Mesendoderm (in vitro differentiated cells): ENCODE results near the gene TTC29.
"Not testable (repeated sequence)": the region's sequence is repeated elsewhere in the genome, so short reads cannot be mapped to it uniquely, and the experiment has no call there.

Experiments used
- DNase-seq: peaks from one replicate; pipeline ENCODE4 v3.0.0; 2013
- H2AK5ac ChIP-seq: 2 replicates; pipeline ENCODE4 v1.6.1; 2013; ENCODE audit warnings: low read length, inconsistent platforms
- H2BK120ac ChIP-seq: 2 replicates; pipeline ENCODE4 v1.6.1; 2013; ENCODE audit warnings: low read depth, mild to moderate bottlenecking, low read length, moderate library complexity, mixed read lengths
- H2BK15ac ChIP-seq: replicated peaks from 2 replicates; pipeline ENCODE4 v1.6.1; 2013; ENCODE audit warnings: low read depth, mild to moderate bottlenecking, moderate library complexity
- H2BK5ac ChIP-seq: 2 replicates; pipeline ENCODE4 v1.6.1; 2013; ENCODE audit warnings: low read length, inconsistent platforms
- H3K18ac ChIP-seq: 2 replicates; pipeline ENCODE4 v1.6.1; 2013; ENCODE audit warnings: mild to moderate bottlenecking, low read length, mixed read lengths
- H3K23ac ChIP-seq: one replicate; pipeline ENCODE4 v1.6.1; 2013; ENCODE audit warnings: low read length
- H3K27ac ChIP-seq: 2 replicates; pipeline ENCODE4 v1.5.1; 2013; ENCODE audit warnings: low read depth, mild to moderate bottlenecking, inconsistent platforms, low read length, moderate library complexity
- H3K27me3 ChIP-seq: 2 replicates; pipeline ENCODE4 v1.6.1; 2013; ENCODE audit warnings: low read length, control low read depth, mild to moderate bottlenecking, inconsistent platforms; ENCODE audit not compliant: insufficient read depth, poor library complexity
- H3K36me3 ChIP-seq: 2 replicates; pipeline ENCODE4 v1.6.1; 2013; ENCODE audit warnings: low read length, inconsistent platforms; ENCODE audit not compliant: control insufficient read depth, insufficient read depth
- H3K4ac ChIP-seq: one replicate; pipeline ENCODE4 v1.6.1; 2013; ENCODE audit warnings: low read depth, mild to moderate bottlenecking, low read length, moderate library complexity
- H3K4me1 ChIP-seq: 2 replicates; pipeline ENCODE4 v1.6.1; 2013; ENCODE audit warnings: low read depth, low read length, inconsistent platforms; ENCODE audit not compliant: control insufficient read depth
- H3K4me2 ChIP-seq: 2 replicates; pipeline ENCODE4 v1.6.1; 2013; ENCODE audit warnings: low read length
- H3K4me3 ChIP-seq: 2 replicates; pipeline ENCODE4 v1.5.1; 2013; ENCODE audit warnings: mild to moderate bottlenecking, low read length
- H3K56ac ChIP-seq: one replicate; pipeline ENCODE4 v1.6.1; 2013; ENCODE audit warnings: low read length
- H3K79me1 ChIP-seq: 2 replicates; pipeline ENCODE4 v1.6.1; 2013; ENCODE audit warnings: low read length, inconsistent platforms
- H3K79me2 ChIP-seq: 2 replicates; pipeline ENCODE4 v1.6.1; 2013; ENCODE audit warnings: mild to moderate bottlenecking, low read length; ENCODE audit not compliant: control insufficient read depth, insufficient read depth
- H3K9ac ChIP-seq: 2 replicates; pipeline ENCODE4 v1.6.1; 2013; ENCODE audit warnings: low read length, inconsistent platforms
- H4K5ac ChIP-seq: one replicate; pipeline ENCODE4 v1.6.1; 2013; ENCODE audit warnings: low read length
- H4K8ac ChIP-seq: one replicate; pipeline ENCODE4 v1.6.1; 2013; ENCODE audit warnings: low read depth, mild to moderate bottlenecking, control low read depth, low read length, moderate library complexity
- WGBS: extraction: QIAGEN DNeasy Blood & Tissue Kit; methylation state at CpG from one replicate; pipeline ENCODE4 v1.1.7; 2013; ENCODE audit warnings: low lambda C conversion rate, missing lambda C conversion rate; ENCODE audit not compliant: insufficient coverage; ENCODE audit errors: extremely low coverage; 5-methylcytosine and 5-hydroxymethylcytosine counted together

TTC29 gene

DNA sequence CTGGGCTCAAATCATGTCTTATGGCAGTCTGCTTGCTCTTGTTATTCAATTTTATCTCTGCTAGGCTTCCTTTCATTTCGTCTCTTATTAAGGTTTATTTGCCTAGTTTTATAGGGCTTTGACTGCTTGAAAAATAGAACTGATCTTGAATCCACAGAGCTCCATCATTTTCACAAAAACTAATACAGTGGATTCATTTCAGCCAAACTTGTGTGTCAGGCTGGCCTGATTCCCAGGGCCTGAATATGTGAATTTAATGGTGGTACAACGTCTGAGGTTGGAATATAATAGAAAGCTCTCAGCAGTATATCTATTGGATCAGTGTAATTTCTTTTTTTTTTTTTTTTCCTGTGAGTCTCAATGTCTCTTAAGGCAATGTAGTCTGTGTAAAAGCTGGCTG is 183.6 kb downstream of the TTC29 start:
- Histone ChIP-seq H3K4me3 (no peak overlapping the region), H3K56ac (no peak overlapping the region), H3K27me3 (no peaks in the 10 kb centered on the region), H2AK5ac (no peak overlapping the region), H3K4me1 (no peaks in the 10 kb centered on the region), H2BK120ac (no peak overlapping the region), H4K8ac (no peak overlapping the region), H3K9ac (no peak overlapping the region), H2BK5ac (no peak overlapping the region), H4K5ac (no peak overlapping the region), H2BK15ac (no peak overlapping the region), H3K27ac (no peak overlapping the region), H3K23ac (no peak overlapping the region), H3K36me3 (no peaks in the 10 kb centered on the region), H3K4me2 (no peak overlapping the region), H3K79me1 (no peaks in the 10 kb centered on the region), H3K79me2 (no peaks in the 10 kb centered on the region), H3K4ac (no peak overlapping the region), H3K18ac (no peak overlapping the region)
- no CpG with 5 or more reads among the region's 2 CpGs for WGBS
- no peak for DNase-seq

DNA sequence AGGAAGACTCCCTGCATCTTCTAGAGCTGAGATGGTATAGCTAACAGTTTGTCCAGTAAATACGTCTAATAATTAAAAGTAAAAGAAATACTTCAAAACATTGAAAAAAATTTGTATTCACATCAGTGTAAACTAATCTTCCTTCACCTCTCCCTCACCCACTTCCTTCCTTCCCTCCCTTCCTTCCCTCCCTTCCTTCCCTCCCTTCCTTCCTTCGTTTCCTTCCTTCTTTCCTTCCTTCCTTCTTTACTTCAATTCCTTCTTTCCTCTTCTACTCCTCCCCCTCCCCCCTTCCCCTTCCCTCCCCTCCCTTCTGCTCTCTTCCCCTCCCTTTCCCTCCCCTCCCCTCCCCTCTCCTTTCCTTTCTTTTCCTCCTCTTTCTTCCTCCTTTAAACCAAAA is 203.2 kb downstream of the TTC29 start:
- H3K9ac ChIP-seq: no peak overlapping the region
- H4K5ac ChIP-seq: no peak overlapping the region
- H3K18ac ChIP-seq: no peak overlapping the region
- H3K36me3 ChIP-seq: no peaks in the 10 kb centered on the region
- 69% methylated on average over 1 of the region's 2 CpGs for WGBS
- no peak overlapping the region for H3K4me2 ChIP-seq
- DNase-seq: no peak
- no peak overlapping the region for H2BK5ac ChIP-seq
- H3K27me3 ChIP-seq: no peaks in the 10 kb centered on the region
- H4K8ac ChIP-seq: no peak overlapping the region
- no peak overlapping the region for H2BK15ac ChIP-seq
- no peak overlapping the region for H3K23ac ChIP-seq
- no peak overlapping the region for H3K4me3 ChIP-seq
- H2BK120ac ChIP-seq: no peak overlapping the region
- H3K79me1 ChIP-seq: no peaks in the 10 kb centered on the region
- H3K4me1 ChIP-seq: no peaks in the 10 kb centered on the region
- no peak overlapping the region for H2AK5ac ChIP-seq
- H3K79me2 ChIP-seq: no peaks in the 10 kb centered on the region
- no peak overlapping the region for H3K27ac ChIP-seq
- no peak overlapping the region for H3K56ac ChIP-seq
- H3K4ac ChIP-seq: no peak overlapping the region

DNA sequence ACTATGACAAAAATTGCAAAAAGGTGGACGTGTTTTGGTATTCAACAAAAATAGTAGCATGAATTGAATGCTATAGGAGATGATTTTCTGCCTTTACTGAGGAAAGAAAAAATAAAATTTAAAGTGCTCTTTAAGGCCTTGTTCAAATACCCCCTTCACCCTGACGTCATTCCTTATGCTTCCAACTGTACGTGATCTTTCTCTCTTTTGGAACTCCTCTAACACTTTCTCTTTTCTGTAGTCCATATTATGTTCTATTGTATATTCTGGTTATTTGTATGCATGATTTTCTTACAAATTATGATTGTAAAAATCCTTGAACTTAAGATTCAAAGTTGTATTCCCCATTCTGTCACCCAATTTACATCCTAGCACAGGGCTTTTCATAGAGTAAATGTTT is 206.5 kb downstream of the TTC29 start:
- no peak overlapping the region for H3K4me3 ChIP-seq
- H3K4me1 ChIP-seq: no peaks in the 10 kb centered on the region
- no peak overlapping the region for H3K56ac ChIP-seq
- no peak overlapping the region for H3K9ac ChIP-seq
- no peak overlapping the region for H4K8ac ChIP-seq
- DNase-seq: no peak
- H3K79me2 ChIP-seq: no peaks in the 10 kb centered on the region
- H2AK5ac ChIP-seq: no peak overlapping the region
- no peak overlapping the region for H2BK120ac ChIP-seq
- no peak overlapping the region for H3K27ac ChIP-seq
- no peak overlapping the region for H2BK15ac ChIP-seq
- no peak overlapping the region for H3K4me2 ChIP-seq
- no peak overlapping the region for H3K18ac ChIP-seq
- no CpG with 5 or more reads among the region's 3 CpGs for WGBS
- no peaks in the 10 kb centered on the region for H3K36me3 ChIP-seq
- H3K4ac ChIP-seq: no peak overlapping the region
- no peak overlapping the region for H3K23ac ChIP-seq
- H4K5ac ChIP-seq: no peak overlapping the region
- H2BK5ac ChIP-seq: no peak overlapping the region
- no peaks in the 10 kb centered on the region for H3K27me3 ChIP-seq
- no peaks in the 10 kb centered on the region for H3K79me1 ChIP-seq

DNA sequence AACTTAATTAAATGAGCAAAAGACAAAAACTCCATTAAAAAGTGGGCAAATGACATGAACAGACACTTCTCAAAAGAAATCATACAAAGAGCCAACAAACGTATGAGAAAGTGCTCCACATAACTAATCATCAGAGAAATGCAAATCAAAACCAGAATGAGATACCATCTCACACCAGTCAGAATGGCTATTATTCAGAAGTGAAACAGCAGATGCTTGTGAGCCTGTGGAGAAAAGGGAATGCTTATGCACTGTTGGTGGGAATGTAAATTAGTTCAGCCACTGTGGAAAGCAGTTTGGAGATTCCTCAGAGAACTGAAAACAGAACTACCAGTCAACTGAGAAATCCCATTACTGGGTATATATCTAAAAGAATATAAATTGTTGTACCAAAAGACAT is 222.1 kb downstream of the TTC29 start:
- H3K27ac ChIP-seq, H3K4me1 ChIP-seq, DNase-seq, H3K27me3 ChIP-seq, H3K4me2 ChIP-seq, H3K79me2 ChIP-seq, H3K4me3 ChIP-seq, H2BK5ac ChIP-seq, H4K8ac ChIP-seq, H4K5ac ChIP-seq, H3K9ac ChIP-seq, H2AK5ac ChIP-seq, H2BK15ac ChIP-seq, H3K4ac ChIP-seq, H2BK120ac ChIP-seq, H3K36me3 ChIP-seq, H3K79me1 ChIP-seq, H3K23ac ChIP-seq, H3K18ac ChIP-seq, H3K56ac ChIP-seq: not testable (repeated sequence)
- no CpG with 5 or more reads among the region's 1 CpG for WGBS

DNA sequence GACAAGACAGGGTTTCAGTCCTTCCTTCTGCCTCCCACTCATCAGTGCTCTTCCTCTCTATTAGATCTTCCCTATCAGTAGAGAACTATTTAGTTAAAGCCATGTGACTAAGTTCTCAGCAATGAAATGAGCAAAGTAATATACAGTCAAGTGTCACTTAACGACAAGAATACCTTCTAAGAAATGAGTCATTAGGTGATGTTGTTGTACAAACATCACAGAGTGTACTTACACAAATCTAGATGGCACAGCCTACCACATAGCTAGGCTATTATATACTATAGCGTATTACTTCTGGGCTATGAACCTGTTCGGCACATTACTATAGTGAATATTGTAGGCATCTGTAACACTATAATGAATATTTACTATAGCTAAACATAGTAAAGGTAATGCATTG is 235.7 kb downstream of the TTC29 start:
- Histone ChIP-seq H3K4me2 (no peak overlapping the region), H3K27ac (no peak overlapping the region), H3K4ac (no peak overlapping the region), H3K18ac (no peak overlapping the region), H4K8ac (no peak overlapping the region), H2AK5ac (no peak overlapping the region), H3K9ac (no peak overlapping the region), H3K79me2 (no peaks in the 10 kb centered on the region), H2BK15ac (no peak overlapping the region), H3K36me3 (no peaks in the 10 kb centered on the region), H3K23ac (no peak overlapping the region), H3K4me3 (no peak overlapping the region), H4K5ac (no peak overlapping the region), H3K27me3 (no peaks in the 10 kb centered on the region), H3K4me1 (no peaks in the 10 kb centered on the region), H2BK120ac (no peak overlapping the region), H3K56ac (no peak overlapping the region), H2BK5ac (no peak overlapping the region), H3K79me1 (no peaks in the 10 kb centered on the region)
- WGBS: no CpG with 5 or more reads among the region's 3 CpGs
- DNase-seq: no peak

DNA sequence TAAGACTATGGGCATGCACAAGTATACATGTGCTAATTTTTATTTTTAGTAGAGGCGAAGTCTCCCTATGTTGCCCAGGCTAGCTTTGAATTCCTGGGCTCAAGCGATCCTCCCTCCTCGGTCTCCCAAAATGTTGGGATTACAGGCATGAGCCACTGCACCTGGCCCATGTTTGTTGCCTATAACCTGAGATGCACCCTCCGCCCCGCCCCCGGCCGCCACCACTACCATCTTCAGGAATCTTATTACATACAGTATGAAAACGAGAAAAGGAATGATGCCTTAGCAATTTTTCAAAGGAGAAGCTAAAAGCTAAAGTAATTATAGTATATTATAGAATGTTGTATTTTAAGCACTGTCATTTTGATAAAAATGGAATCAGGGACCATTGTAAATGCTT is 245.8 kb downstream of the TTC29 start:
- no peak overlapping the region for H3K23ac ChIP-seq
- H3K4ac ChIP-seq: no peak overlapping the region
- no peak overlapping the region for H3K56ac ChIP-seq
- no peak overlapping the region for H3K4me3 ChIP-seq
- H3K27me3 ChIP-seq: no peaks in the 10 kb centered on the region
- no peaks in the 10 kb centered on the region for H3K4me1 ChIP-seq
- no peak overlapping the region for H2BK120ac ChIP-seq
- H3K79me2 ChIP-seq: no peaks in the 10 kb centered on the region
- no peak overlapping the region for H2BK5ac ChIP-seq
- H3K36me3 ChIP-seq: no peaks in the 10 kb centered on the region
- H4K8ac ChIP-seq: no peak overlapping the region
- no peak overlapping the region for H3K9ac ChIP-seq
- no peaks in the 10 kb centered on the region for H3K79me1 ChIP-seq
- DNase-seq: no peak
- H3K4me2 ChIP-seq: no peak overlapping the region
- H2BK15ac ChIP-seq: no peak overlapping the region
- H4K5ac ChIP-seq: no peak overlapping the region
- H3K18ac ChIP-seq: no peak overlapping the region
- no CpG with 5 or more reads among the region's 8 CpGs for WGBS
- no peak overlapping the region for H3K27ac ChIP-seq
- no peak overlapping the region for H2AK5ac ChIP-seq
